HUDEP-2 (cell line): ENCODE results near the gene TXNRD3.
"Not testable (repeated sequence)": the region's sequence is repeated elsewhere in the genome, so short reads cannot be mapped to it uniquely, and the experiment has no call there.

Source experiments
- DNase-seq, 76 experiments: peaks; one replicate each; lab custom pipeline; 2025; ENCODE audit not compliant: unreplicated experiment in 76 of 76; lab: John Stamatoyannopoulos, UW

The TXNRD3 gene

GRCh38 chr3:126606001-126606400, 48.9 kb downstream of the TXNRD3 start:
- DNase-seq, result no peak

- DNase-seq, result no peak
Observed at GRCh38 chr3:126604691-126605090, 50.2 kb downstream of the TXNRD3 start.

- DNase-seq, result no peak
Observed at GRCh38 chr3:126599101-126599500, 55.8 kb downstream of the TXNRD3 start.

GRCh38 chr3:126595479-126595878, 59.4 kb downstream of the TXNRD3 start:
- DNase-seq, result not testable (repeated sequence)

GRCh38 chr3:126591515-126591914, 63.4 kb downstream of the TXNRD3 start:
- DNase-seq, result not testable (repeated sequence)

GRCh38 chr3:126582311-126582710, 72.6 kb downstream of the TXNRD3 start:
- no peak for DNase-seq

- no peak for DNase-seq
Observed at GRCh38 chr3:126581569-126581968, 73.4 kb downstream of the TXNRD3 start.

- no peak for DNase-seq
Observed at GRCh38 chr3:126580746-126581145, 74.2 kb downstream of the TXNRD3 start.

GRCh38 chr3:126578702-126579101, 76.2 kb downstream of the TXNRD3 start:
- DNase-seq, result no peak

- DNase-seq, result no peak
Observed at GRCh38 chr3:126577261-126577660, 77.7 kb downstream of the TXNRD3 start.

- no peak for DNase-seq
Observed at GRCh38 chr3:126573492-126574117, 81.3 kb downstream of the TXNRD3 start.

GRCh38 chr3:126571078-126571477, 83.8 kb downstream of the TXNRD3 start:
- no peak for DNase-seq

GRCh38 chr3:126570103-126570541, 84.8 kb downstream of the TXNRD3 start:
- peak in 1 of 76 experiments; percentile 2 for DNase-seq

GRCh38 chr3:126569390-126569975, 85.4 kb downstream of the TXNRD3 start:
- DNase-seq, result no peak

- DNase-seq, result no peak
Observed at GRCh38 chr3:126568776-126569342, 86.1 kb downstream of the TXNRD3 start.

- DNase-seq, result no peak
Observed at GRCh38 chr3:126567696-126568438, 87.1 kb downstream of the TXNRD3 start.

GRCh38 chr3:126562737-126563276, 92.1 kb downstream of the TXNRD3 start:
- DNase-seq, result no peak

- no peak for DNase-seq
Observed at GRCh38 chr3:126558336-126559071, 96.4 kb downstream of the TXNRD3 start, which contains the start of gene C3orf22. Gene C3orf22 (minus strand): TSS chr3:126558932. CDS start chr3:126553390, 5,542 bp downstream.

- DNase-seq, result no peak
Observed at GRCh38 chr3:126557761-126558160, 97.2 kb downstream of the TXNRD3 start.

GRCh38 chr3:126557415-126557745, 97.5 kb downstream of the TXNRD3 start:
- no peak for DNase-seq
